Esophagus muscularis mucosa (tissue), 4 donors: ENCODE measurements around the gene FTO. TPM values are rescaled to one million over a fixed set of nuclear protein-coding genes. Genes with fewer than 3 reads are reported as not detected.

Experiments used
- DNase-seq: peaks from one replicate; pipeline ENCODE4 v3.0.0-alpha.2; 2017; ENCODE audit errors: extremely low spot score
- H3K27ac ChIP-seq, 4 donors: fragments of 200-600 bp; sonication (generic); replicated peaks in 1 of 4; 1 replicate in 3 of 4; 2 replicates in 1 of 4; pipeline ENCODE4 v1.5.1; 2016 to 2019; ENCODE audit warnings: mild to moderate bottlenecking in 1 of 4
- H3K27me3 ChIP-seq, 4 donors: fragments of 200-600 bp; sonication (generic); one replicate each; pipeline versions ENCODE4 v1.5.1 to v1.6.0; 2016 to 2019
- H3K36me3 ChIP-seq, 4 donors: fragments of 200-600 bp; sonication (generic); one replicate each; pipeline ENCODE4 v1.5.1; 2016 to 2019
- H3K4me1 ChIP-seq, 4 donors: fragments of 200-600 bp; sonication (generic); one replicate each; pipeline ENCODE4 v1.5.1; 2016 to 2019
- H3K4me3 ChIP-seq, 4 donors: fragments of 200-600 bp; sonication (generic); 1 replicate in 2 of 4; 2 replicates in 2 of 4; pipeline ENCODE4 v1.5.1; 2016 to 2019; ENCODE audit warnings: mild to moderate bottlenecking in 4 of 4, moderate library complexity in 1 of 4
- H3K9me3 ChIP-seq, 4 donors: fragments of 200-600 bp; sonication (generic); 1 replicate in 3 of 4; 2 replicates in 1 of 4; pipeline ENCODE4 v1.5.1; 2016 to 2019
- CTCF ChIP-seq, 3 experiments: fragments of 200-600 bp in 2 of 3; fragments of 450-650 bp in 1 of 3; sonication (generic) in 2 of 3; IDR thresholded peaks; one replicate each; pipeline ENCODE4 v1.5.1; 2017 to 2019; ENCODE audit warnings: antibody characterized with exemption in 3 of 3, mild to moderate bottlenecking in 2 of 3, moderate library complexity in 1 of 3
- EP300 ChIP-seq: sonication (generic); formaldehyde crosslinking; IDR thresholded peaks from one replicate; pipeline ENCODE4 v1.6.1; 2017; ENCODE audit warnings: antibody characterized with exemption
- POLR2A ChIP-seq: fragments of 450-650 bp; IDR thresholded peaks from one replicate; pipeline ENCODE4 v1.6.1; 2017; ENCODE audit warnings: antibody characterized with exemption, moderate library complexity, mild to moderate bottlenecking, low read depth
- POLR2AphosphoS5 ChIP-seq, 2 donors: sonication (generic); formaldehyde crosslinking; IDR thresholded peaks; one replicate each; pipeline ENCODE4 v1.6.1; 2017; ENCODE audit warnings: antibody characterized with exemption in 2 of 2
- WGBS: methylation state at CpG from one replicate; pipeline ENCODE4 v1.1.5; 2018; 5-methylcytosine and 5-hydroxymethylcytosine counted together
- intact Hi-C: fragments of 100-400 bp; cut with DNase I; formaldehyde crosslinking; loops from one replicate; pipeline ENCODE4 v1.15.1; 2023
- total RNA-seq, 4 donors: library from RNA; depleted of rRNA; stranded (reverse); fragments of >200 nt; gene quantifications; one replicate each; pipeline versions ENCODE4 v1.1.0 to v1.2.1, GENCODE V29; 2016

Gene FTO
- total RNA-seq, 4 donors from 2014 or later = 101 to 121 (median 112) TPM

- 72% methylated on average over 6 of the region's 6 CpGs for WGBS
- no peak for DNase-seq
- no peak for TF ChIP-seq POLR2A
- no peak for TF ChIP-seq POLR2AphosphoS5 (IDR thresholded peaks at IDR 0.05)
- TF ChIP-seq EP300 = no peak
- no peak for TF ChIP-seq CTCF (IDR thresholded peaks at IDR 0.05)
- H3K27ac ChIP-seq = no peak overlapping the region
- H3K9me3 ChIP-seq = no peaks in the 10 kb centered on the region
- intact Hi-C loops = no loop called here
- H3K27me3 ChIP-seq = no peaks in the 10 kb centered on the region
- no peaks in the 10 kb centered on the region for H3K4me1 ChIP-seq
- no peak overlapping the region for H3K4me3 ChIP-seq
- H3K36me3 ChIP-seq = peaks cover 3 to 16% (median 4%) of the 10 kb centered on the region in 4 donors
Measured at GRCh38 chr16:53846971-53847370, 143.0 kb downstream of the FTO start.

- no peak for TF ChIP-seq POLR2AphosphoS5 (IDR thresholded peaks at IDR 0.05)
- TF ChIP-seq CTCF (IDR thresholded peaks at IDR 0.05) = no peak
- no peak for TF ChIP-seq EP300
- no peak for TF ChIP-seq POLR2A
- Histone ChIP-seq H3K4me3 (no peak overlapping the region), H3K27ac (no peak overlapping the region), H3K36me3 (peaks cover 3 to 16% (median 6%) of the 10 kb centered on the region in 4 donors), H3K9me3 (no peaks in the 10 kb centered on the region), H3K27me3 (no peaks in the 10 kb centered on the region), H3K4me1 (no peaks in the 10 kb centered on the region)
- WGBS = 84% methylated on average over 3 of the region's 3 CpGs
- intact Hi-C loops = no loop called here
- no peak for DNase-seq
Measured at GRCh38 chr16:53848277-53848942, 144.5 kb downstream of the FTO start.

- H3K4me1 ChIP-seq = no peaks in the 10 kb centered on the region
- WGBS = 94% methylated on average over 1 of the region's 1 CpG
- no peaks in the 10 kb centered on the region for H3K27me3 ChIP-seq
- no peak overlapping the region for H3K4me3 ChIP-seq
- H3K36me3 ChIP-seq = peaks cover 3 to 15% (median 6%) of the 10 kb centered on the region in 4 donors
- DNase-seq = no peak
- TF ChIP-seq POLR2AphosphoS5 (IDR thresholded peaks at IDR 0.05) = no peak
- TF ChIP-seq POLR2A = no peak
- no peak for TF ChIP-seq CTCF (IDR thresholded peaks at IDR 0.05)
- TF ChIP-seq EP300 = no peak
- no peaks in the 10 kb centered on the region for H3K9me3 ChIP-seq
- H3K27ac ChIP-seq = no peak overlapping the region
- intact Hi-C loops = no loop called here
Measured at GRCh38 chr16:53848950-53849349, 145.0 kb downstream of the FTO start.

GRCh38 chr16:53849585-53849984, 145.6 kb downstream of the FTO start:
- peaks cover 3 to 9% (median 4%) of the 10 kb centered on the region in 4 donors for H3K36me3 ChIP-seq
- WGBS = 93% methylated on average over 1 of the region's 1 CpG
- peaks cover 0 to 4% (median 0%) of the 10 kb centered on the region in 4 donors for H3K9me3 ChIP-seq
- DNase-seq = no peak
- H3K4me1 ChIP-seq = no peaks in the 10 kb centered on the region
- intact Hi-C loops = no loop called here
- no peak overlapping the region for H3K27ac ChIP-seq
- no peaks in the 10 kb centered on the region for H3K27me3 ChIP-seq
- H3K4me3 ChIP-seq = no peak overlapping the region
- TF ChIP-seq POLR2AphosphoS5 (IDR thresholded peaks at IDR 0.05) (no peak), CTCF (IDR thresholded peaks at IDR 0.05) (no peak), POLR2A (no peak), EP300 (no peak)

- no peak for DNase-seq
- Histone ChIP-seq H3K27ac (no peak overlapping the region), H3K27me3 (no peaks in the 10 kb centered on the region), H3K9me3 (peaks cover 0 to 6% (median 0%) of the 10 kb centered on the region in 4 donors), H3K36me3 (peaks cover 3 to 6% (median 4%) of the 10 kb centered on the region in 4 donors), H3K4me1 (no peaks in the 10 kb centered on the region), H3K4me3 (no peak overlapping the region)
- WGBS = 51% methylated on average over 1 of the region's 1 CpG
- intact Hi-C loops = no loop called here
- TF ChIP-seq EP300 = no peak
Measured at GRCh38 chr16:53849994-53850393, 146.0 kb downstream of the FTO start.
